NCI-H446 treated with DMSO at 0.1 percent for 48 hours (cell line): ENCODE measurements around the gene C12orf56.

ENCODE experiments used
- DNase-seq: peaks from one replicate; lab custom pipeline; 2025; lab: John Stamatoyannopoulos, UW

C12orf56 gene

GRCh38 chr12:64390275-64390851 lies at the start of gene C12orf56:
Gene C12orf56 (minus strand): TSS chr12:64390758. CDS start chr12:64390565, 193 bp downstream.
- no peak for DNase-seq

- no peak for DNase-seq
Measured at GRCh38 chr12:64440100-64440499, 49.5 kb upstream of the C12orf56 start.

GRCh38 chr12:64433915-64434314 lies 43.4 kb upstream of the C12orf56 start:
- no peak for DNase-seq

- DNase-seq, result no peak
Measured at GRCh38 chr12:64431791-64432190, 41.2 kb upstream of the C12orf56 start.

- DNase-seq, result no peak
Measured at GRCh38 chr12:64430886-64431285, 40.3 kb upstream of the C12orf56 start.

- no peak for DNase-seq
Measured at GRCh38 chr12:64428956-64429355, 38.4 kb upstream of the C12orf56 start.

GRCh38 chr12:64427988-64428387 lies 37.4 kb upstream of the C12orf56 start:
- DNase-seq, result no peak

- no peak for DNase-seq
Measured at GRCh38 chr12:64419696-64420095, 29.1 kb upstream of the C12orf56 start.

GRCh38 chr12:64418209-64418608 lies 27.7 kb upstream of the C12orf56 start:
- no peak for DNase-seq

- no peak for DNase-seq
Measured at GRCh38 chr12:64413884-64414283, 23.3 kb upstream of the C12orf56 start.

GRCh38 chr12:64412459-64412858 lies 21.9 kb upstream of the C12orf56 start:
- no peak for DNase-seq

GRCh38 chr12:64411427-64411826 lies 20.9 kb upstream of the C12orf56 start:
- no peak for DNase-seq

GRCh38 chr12:64407342-64408223 lies 17.0 kb upstream of the C12orf56 start:
- DNase-seq, result no peak

GRCh38 chr12:64404470-64405256 lies 14.1 kb upstream of the C12orf56 start:
- DNase-seq, result no peak

GRCh38 chr12:64403707-64404469 lies 13.3 kb upstream of the C12orf56 start, which contains the start of gene XPOT:
Gene XPOT (plus strand): TSS chr12:64404392. CDS start chr12:64410036, 5,644 bp downstream.
- DNase-seq, result peak; percentile 95

- no peak for DNase-seq
Measured at GRCh38 chr12:64402181-64402580, 11.6 kb upstream of the C12orf56 start.

GRCh38 chr12:64400041-64400440 lies 9.5 kb upstream of the C12orf56 start:
- no peak for DNase-seq

GRCh38 chr12:64395739-64396138 lies 5.2 kb upstream of the C12orf56 start:
- no peak for DNase-seq

GRCh38 chr12:64392221-64392620 lies 1.7 kb upstream of the C12orf56 start:
- no peak for DNase-seq

GRCh38 chr12:64389154-64389553 lies 1.4 kb downstream of the C12orf56 start:
- no peak for DNase-seq

- DNase-seq, result no peak
Measured at GRCh38 chr12:64387197-64387816, 3.3 kb downstream of the C12orf56 start.
